NOMO-1 treated with dmso at 0.1 percent for 144 hours (cell line): Measurements from ENCODE around the gene ADAMTS7.
"Not testable (repeated sequence)": the region's sequence is repeated elsewhere in the genome, so short reads cannot be mapped to it uniquely, and the experiment has no call there.

Experiments used
- DNase-seq: peaks from one replicate; lab custom pipeline; 2025; ENCODE audit not compliant: unreplicated experiment; lab: John Stamatoyannopoulos, UW

ADAMTS7 gene

DNA sequence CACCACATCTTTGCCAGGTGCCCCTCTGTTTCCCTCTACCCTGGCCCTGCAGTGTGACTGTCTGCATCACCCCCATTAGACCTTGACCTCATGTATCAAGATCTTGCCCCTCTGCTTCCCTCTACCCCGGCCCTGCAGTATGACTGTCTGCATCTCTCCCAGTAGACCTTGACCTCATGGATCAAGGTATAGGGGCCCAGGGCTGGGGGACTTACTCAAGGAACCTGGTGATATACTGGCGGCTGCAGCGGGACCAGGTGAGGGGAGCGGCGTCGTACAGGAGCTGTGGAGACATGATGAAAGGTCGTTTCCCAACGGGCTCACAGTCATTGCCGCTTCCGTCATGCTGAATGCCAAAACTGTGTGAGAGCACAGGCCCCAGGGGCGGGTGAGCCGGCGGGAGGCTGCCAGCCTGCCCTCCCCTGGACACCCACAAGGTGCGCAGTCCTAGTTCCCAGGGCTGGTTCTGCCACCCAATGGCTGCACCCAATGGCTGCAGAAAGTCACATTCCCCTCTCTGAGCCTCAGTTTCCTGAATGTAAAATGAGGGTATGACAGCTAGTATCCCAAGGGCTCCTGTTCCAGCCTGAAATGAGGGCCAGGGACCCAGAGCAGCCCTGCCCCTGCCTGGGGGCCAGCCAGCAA is 23.1 kb downstream of the ADAMTS7 start:
- DNase-seq, result no peak

- not testable (repeated sequence) for DNase-seq
Observed at GRCh38 chr15:78782402-78782801, 28.9 kb downstream of the ADAMTS7 start.

GRCh38 chr15:78781381-78781780 is 29.9 kb downstream of the ADAMTS7 start:
- DNase-seq, result not testable (repeated sequence)

- DNase-seq, result not testable (repeated sequence)
Observed at GRCh38 chr15:78779975-78780374, 31.3 kb downstream of the ADAMTS7 start.

DNA sequence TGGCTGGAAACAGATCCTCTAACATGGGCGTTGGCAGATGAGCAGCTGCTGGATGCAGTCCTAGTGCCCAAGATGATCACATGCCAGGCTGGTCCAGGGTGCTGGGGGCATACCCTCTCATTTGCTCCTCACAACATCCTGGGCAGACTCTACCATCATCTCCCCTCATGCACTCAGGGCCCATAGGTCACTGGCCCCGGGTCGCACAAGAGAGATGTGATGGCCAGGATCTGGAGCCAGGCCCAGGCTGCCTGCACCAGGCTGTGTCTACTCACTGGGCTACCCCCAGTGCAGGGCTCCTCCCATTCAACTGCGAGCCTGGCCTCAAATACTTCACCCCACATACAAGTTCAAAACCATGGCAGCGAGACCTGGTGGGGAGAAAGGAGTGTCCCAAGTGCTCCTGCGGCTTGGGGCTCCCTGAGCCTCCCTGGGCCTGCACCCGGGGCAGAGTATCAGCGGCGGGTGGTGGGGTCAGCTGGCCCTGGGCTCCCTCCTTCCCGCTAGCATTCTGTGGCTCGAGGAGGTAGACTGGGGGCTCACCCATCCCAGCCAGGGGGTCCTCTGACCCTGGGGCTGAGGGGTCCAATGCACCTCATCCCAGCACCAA is 32.0 kb downstream of the ADAMTS7 start:
- DNase-seq, result not testable (repeated sequence)

- DNase-seq, result no peak
Observed at GRCh38 chr15:78778422-78778821, 32.8 kb downstream of the ADAMTS7 start.

GRCh38 chr15:78777953-78778345 is 33.3 kb downstream of the ADAMTS7 start:
- not testable (repeated sequence) for DNase-seq

DNA sequence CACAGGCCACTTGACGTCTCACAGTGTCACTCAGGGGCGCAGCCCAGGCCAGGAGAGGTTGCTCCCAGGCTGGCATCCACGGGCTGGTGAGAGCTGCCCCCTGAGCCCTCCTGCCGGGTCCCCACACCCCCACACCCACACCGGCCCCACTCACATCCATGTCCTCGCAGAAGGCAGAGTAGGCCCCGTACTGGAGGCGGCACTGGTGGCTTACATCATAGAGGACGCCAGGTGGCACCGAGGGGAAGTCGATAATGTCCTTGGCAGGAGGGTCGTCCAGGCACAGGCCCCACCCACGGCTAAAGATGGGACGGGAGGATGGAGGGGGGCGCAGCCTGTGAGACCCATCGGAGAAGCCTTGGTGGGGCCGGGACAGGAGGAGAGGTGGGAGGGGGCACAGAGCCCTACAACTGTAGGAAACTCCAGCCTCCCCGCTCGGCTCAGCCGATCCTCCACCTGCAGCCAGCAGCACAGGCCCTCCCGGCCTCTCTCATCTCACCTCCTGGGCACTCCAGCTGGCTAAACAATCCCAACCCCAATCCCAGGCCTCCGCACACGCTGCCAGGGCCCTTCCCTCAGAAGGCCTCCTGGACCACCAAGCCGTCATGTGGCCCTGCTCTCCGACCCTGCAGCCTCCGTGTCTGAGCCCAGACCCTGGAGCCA is 33.8 kb downstream of the ADAMTS7 start:
- DNase-seq, result not testable (repeated sequence)

GRCh38 chr15:78776046-78776925 is 35.0 kb downstream of the ADAMTS7 start:
- not testable (repeated sequence) for DNase-seq

GRCh38 chr15:78775472-78775871 is 35.8 kb downstream of the ADAMTS7 start:
- no peak for DNase-seq

DNA sequence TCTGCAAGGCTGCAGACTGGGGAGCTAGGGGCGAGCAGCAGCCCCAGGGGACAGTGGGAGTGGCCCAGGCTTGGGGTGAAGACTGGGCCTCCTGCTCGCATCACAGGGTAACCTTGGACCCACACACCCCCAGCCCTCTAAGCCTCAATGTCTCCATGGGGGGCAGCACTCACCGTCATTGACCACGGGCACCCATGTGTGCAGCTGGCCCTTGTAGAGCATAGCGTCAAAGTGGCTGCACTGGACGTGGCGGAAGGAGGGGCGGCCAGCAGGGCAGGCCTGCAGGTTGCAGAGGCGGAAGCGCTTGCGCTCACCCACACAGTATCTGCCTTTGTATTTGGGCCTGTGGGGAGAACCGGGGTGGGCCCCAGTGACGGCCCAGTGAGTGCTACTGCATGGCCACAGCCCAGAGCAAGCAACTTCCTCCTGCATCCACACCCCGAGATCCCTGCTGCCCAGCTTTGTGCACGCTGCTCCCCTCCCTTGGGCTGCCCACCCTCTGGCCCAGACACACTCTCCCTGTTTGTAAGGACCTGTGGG is 36.7 kb downstream of the ADAMTS7 start:
- not testable (repeated sequence) for DNase-seq

DNA sequence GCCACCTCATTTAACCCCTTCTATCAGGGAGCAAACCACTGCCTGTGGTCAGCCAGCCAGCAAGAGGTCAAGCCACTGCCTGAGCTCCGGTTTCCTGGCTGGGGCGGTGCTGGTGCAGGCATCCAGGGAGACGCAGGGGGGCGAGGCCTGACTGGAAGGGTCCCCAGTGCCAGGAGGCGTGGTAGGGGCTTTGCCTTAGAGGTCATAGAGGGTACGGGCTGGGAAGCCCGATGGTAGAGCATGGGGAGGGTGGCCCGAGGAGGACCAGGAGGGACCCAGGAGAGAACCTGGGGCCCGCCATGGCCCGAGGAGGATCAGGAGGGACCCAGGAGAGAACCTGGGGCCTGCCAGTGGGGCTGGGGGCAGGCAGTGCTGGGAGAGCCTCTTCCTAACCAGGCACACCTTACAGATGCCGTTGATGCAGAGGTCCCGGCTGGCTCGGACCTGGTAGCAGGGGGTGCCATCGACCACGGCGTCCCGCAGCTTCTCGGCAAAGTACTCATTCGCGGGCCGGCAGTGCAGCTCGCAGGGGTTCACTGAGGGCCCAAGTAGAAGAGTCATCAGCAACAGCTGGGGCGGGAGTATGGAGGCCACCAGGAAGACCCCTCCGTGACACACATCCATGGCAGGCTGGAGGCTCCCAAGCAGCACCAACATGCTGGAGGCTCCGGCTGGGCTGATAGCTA is 37.4 kb downstream of the ADAMTS7 start:
- not testable (repeated sequence) for DNase-seq

DNA sequence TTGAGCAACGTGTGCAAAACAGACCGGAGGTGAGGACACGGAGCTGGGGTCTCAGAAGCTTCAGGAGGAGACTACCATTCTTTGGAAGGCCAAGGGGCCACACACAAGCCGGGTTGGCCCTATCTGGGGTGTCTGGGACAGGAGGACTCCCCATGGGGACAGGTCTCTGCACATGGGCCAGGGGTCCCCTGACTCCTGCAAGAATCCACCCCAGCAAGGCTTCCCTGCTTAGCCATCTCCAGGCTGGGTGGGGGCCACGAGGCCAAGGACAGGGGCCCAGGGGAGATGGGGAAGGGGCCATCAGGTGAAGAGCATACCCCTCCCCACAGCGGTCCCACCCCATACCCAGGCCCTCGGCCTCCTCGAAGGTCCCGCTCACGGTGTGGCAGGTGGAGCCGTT is 38.5 kb downstream of the ADAMTS7 start:
- no peak for DNase-seq

GRCh38 chr15:78771436-78772000 is 39.7 kb downstream of the ADAMTS7 start:
- not testable (repeated sequence) for DNase-seq

DNA sequence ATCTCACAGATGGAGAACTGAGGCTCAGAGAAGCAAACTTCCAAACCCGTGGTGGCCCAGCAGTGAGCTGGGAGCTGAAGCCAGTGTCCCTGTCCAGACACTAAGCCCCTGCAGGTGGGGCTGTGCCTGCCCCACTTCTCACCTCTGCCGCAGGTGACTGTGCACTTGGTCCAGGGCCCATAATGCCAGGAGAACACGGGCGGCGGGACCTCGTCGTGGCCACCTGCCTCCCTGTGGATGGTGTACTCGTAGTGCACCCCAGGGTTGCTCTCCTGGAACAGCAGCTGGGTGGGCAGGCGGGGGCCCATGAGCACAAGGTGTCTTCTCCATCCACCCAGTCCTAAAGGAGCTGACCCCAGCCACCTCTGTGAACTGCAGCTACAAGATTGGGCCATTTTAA is 40.2 kb downstream of the ADAMTS7 start:
- DNase-seq, result not testable (repeated sequence)

- DNase-seq, result not testable (repeated sequence)
Observed at GRCh38 chr15:78769473-78770225, 41.6 kb downstream of the ADAMTS7 start.

DNA sequence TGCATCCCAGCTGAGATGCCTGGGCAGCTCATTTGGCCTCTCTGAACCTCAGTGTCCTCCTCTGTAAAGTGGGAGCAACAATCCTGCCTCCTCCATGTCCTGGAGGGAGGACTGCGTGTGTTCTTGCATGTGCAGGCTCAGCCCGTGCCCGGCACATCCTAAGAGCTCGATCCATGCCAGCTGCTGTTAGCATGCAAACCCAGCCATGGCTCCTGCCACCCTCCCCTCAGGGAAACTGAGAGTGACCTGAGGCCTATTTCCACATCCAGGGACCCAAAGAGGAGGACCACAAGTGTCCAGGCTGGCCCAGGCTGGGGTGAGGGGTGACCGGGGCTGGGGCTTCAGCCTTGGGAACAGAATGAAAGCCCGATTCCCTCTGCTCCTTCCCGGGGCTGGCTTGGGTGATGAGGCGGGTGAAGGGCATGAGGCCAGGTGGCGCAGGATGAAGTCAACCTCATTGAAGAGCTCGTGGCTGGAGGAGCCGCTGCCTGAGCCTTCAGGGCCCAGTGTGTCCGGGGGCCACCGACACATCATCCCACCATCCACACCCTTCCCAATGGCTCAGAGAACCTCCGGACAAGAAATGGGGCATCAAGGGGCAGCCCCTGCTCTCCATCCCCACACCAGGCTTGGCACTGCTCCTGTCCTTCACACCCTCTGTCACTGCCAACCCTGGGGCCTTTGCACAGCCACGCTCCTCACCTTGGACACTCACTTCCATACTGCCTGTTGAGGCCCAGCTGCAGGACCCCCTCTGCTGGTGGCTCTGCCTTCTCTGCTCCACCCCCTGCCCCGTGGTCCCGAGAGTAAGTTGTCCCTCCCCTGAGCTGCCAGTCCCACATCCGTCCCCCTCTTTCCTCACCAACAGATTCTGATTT is 42.5 kb downstream of the ADAMTS7 start:
- DNase-seq, result no peak

- DNase-seq, result no peak
Observed at GRCh38 chr15:78768096-78768495, 43.2 kb downstream of the ADAMTS7 start.
